Measurements from ENCODE around the gene MEGF11. TPM values are rescaled to one million over a fixed set of nuclear protein-coding genes. Genes with fewer than 3 reads are reported as not detected.

The MEGF11 gene
- total RNA-seq, 1 experiment from 2014 or later: not detected

DNA sequence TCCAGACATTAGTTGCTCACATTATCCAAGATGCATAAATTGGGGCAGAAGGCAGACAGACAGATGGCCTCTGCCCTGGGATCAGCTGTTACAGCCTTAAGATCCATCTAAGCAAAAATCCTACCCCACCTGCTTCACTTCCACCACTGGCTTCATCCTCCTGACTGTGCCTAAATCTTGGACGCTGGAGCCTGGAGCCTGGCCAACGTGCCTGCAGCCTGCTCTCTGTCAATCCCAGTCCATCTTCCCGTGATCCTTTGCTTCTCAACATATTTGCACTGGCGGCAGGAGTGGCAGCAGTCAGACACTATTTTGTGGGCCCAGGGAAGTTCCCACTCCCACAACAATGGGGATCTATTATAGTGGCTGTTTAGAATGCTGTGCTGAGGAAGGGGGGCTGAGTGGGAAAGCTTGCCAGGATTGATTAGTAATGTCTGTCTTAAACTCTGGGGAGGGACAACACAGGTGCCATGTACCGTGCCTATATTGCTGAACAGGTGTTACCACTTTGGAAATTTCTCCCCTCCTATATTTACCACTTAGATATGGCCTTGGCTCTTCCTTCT is 121.2 kb downstream of the MEGF11 start:
- H3K27ac ChIP-seq (ENCODE audit: low read length): no peak overlapping the region
- no peak overlapping the region for H2AFZ ChIP-seq (ENCODE audit: low read length)
- no peaks in the 10 kb centered on the region for H3K4me1 ChIP-seq (ENCODE audit: low read length)
- no peak overlapping the region for H3K4me2 ChIP-seq (ENCODE audit: low read depth, low read length, poor library complexity, severe bottlenecking)
- H3K79me2 ChIP-seq (ENCODE audit: low read length): no peaks in the 10 kb centered on the region
- DNase-seq: no peak
- H3K9me3 ChIP-seq (ENCODE audit: low read length): no peaks in the 10 kb centered on the region
- H3K9ac ChIP-seq (ENCODE audit: low read length): no peak overlapping the region
- no peaks in the 10 kb centered on the region for H3K27me3 ChIP-seq (ENCODE audit: low read length)
- no peaks in the 10 kb centered on the region for H4K20me1 ChIP-seq (ENCODE audit: insufficient read depth, low read depth, low read length)
- H3K9me2 ChIP-seq (replicated peaks; ENCODE audit: insufficient read depth, low read length): no peaks in the 10 kb centered on the region
- no peaks in the 10 kb centered on the region for H3K36me3 ChIP-seq (ENCODE audit: insufficient read depth, low read length)
- no peak overlapping the region for H3K4me3 ChIP-seq (ENCODE audit: low read length)

DNA sequence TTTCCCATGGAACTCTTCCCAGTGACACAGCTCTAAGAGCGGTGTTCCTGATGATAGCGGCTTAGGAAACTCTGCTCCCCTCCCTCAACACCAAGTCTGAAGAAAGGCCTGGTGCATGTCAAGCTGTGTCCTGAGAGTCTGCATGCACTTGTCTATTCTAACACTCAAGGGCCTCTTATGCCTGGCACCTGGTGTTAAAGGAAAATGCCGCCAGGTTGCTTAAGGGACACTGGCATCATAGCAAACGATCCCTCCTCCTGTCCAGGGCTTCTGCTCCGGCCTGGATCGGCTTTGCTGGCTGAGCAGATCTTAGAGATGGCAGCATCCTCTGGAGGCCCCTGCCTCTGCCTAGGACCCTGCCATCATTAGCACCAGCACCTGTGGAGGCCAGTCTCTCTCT is 121.7 kb downstream of the MEGF11 start:
- no peaks in the 10 kb centered on the region for H4K20me1 ChIP-seq (ENCODE audit: insufficient read depth, low read depth, low read length)
- H3K79me2 ChIP-seq (ENCODE audit: low read length): no peaks in the 10 kb centered on the region
- H3K27me3 ChIP-seq (ENCODE audit: low read length): no peaks in the 10 kb centered on the region
- no peak for DNase-seq
- no peaks in the 10 kb centered on the region for H3K4me1 ChIP-seq (ENCODE audit: low read length)
- no peaks in the 10 kb centered on the region for H3K9me2 ChIP-seq (replicated peaks; ENCODE audit: insufficient read depth, low read length)
- no peak overlapping the region for H3K4me2 ChIP-seq (ENCODE audit: low read depth, low read length, poor library complexity, severe bottlenecking)
- no peak overlapping the region for H2AFZ ChIP-seq (ENCODE audit: low read length)
- no peak overlapping the region for H3K9ac ChIP-seq (ENCODE audit: low read length)
- H3K36me3 ChIP-seq (ENCODE audit: insufficient read depth, low read length): no peaks in the 10 kb centered on the region
- H3K4me3 ChIP-seq (ENCODE audit: low read length): no peak overlapping the region
- H3K27ac ChIP-seq (ENCODE audit: low read length): no peak overlapping the region
- H3K9me3 ChIP-seq (ENCODE audit: low read length): no peaks in the 10 kb centered on the region

DNA sequence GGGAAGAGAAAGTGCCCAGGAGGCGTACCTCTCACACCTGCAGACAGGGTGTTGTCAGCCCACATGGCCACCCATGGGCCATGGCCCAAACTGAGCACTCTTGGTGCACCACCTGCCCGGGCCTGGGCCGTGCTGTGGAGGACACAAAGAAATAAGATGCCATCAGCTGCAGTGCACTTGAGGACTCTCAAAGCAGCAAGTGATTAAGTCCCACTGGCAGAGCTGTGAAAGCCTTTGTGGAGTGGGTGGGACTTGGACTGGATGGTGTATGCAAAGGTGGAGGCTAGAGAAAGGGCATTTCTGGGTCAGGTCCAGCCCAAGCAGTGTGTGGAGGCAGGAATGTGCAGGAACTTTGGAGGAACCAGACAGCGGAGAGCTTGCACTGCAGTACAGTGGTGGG is 122.3 kb downstream of the MEGF11 start:
- Histone ChIP-seq H3K9me2 (replicated peaks; ENCODE audit: insufficient read depth, low read length) (no peaks in the 10 kb centered on the region), H3K9ac (ENCODE audit: low read length) (no peak overlapping the region), H3K4me2 (ENCODE audit: low read depth, low read length, poor library complexity, severe bottlenecking) (no peak overlapping the region), H3K9me3 (ENCODE audit: low read length) (no peaks in the 10 kb centered on the region), H3K4me3 (ENCODE audit: low read length) (no peak overlapping the region), H3K36me3 (ENCODE audit: insufficient read depth, low read length) (no peaks in the 10 kb centered on the region), H4K20me1 (ENCODE audit: insufficient read depth, low read depth, low read length) (no peaks in the 10 kb centered on the region), H3K79me2 (ENCODE audit: low read length) (no peaks in the 10 kb centered on the region), H2AFZ (ENCODE audit: low read length) (no peak overlapping the region), H3K27me3 (ENCODE audit: low read length) (no peaks in the 10 kb centered on the region), H3K27ac (ENCODE audit: low read length) (no peak overlapping the region), H3K4me1 (ENCODE audit: low read length) (no peaks in the 10 kb centered on the region)
- no peak for DNase-seq

DNA sequence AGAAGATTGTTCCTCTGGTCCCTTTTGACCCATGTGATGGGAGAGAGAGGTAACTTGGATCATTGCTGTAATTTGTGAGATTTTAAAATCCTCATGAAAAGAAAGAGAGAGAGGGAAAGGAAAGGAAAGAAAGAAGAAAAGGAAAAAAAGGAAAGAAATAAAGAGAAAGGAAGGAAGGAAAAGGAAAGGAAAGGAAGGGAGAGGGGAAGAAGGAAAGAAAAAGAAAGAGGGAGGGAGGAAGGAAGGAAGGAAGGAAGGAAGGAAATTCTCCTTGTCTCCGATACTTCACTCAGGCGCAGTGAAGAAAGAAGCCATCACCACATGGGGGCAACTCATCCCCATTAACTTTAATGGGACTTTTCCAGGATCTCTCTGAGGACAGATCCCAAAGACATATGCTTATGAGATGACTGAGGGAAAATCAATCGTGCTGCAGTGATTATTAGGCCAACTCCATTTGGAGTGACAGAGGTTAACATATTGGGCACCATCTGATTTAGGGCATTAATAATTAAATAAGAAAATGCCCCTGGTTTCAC is 123.0 kb downstream of the MEGF11 start:
- H2AFZ ChIP-seq (ENCODE audit: low read length): no peak overlapping the region
- H3K9me2 ChIP-seq (replicated peaks; ENCODE audit: insufficient read depth, low read length): no peaks in the 10 kb centered on the region
- H3K4me1 ChIP-seq (ENCODE audit: low read length): no peaks in the 10 kb centered on the region
- no peaks in the 10 kb centered on the region for H3K36me3 ChIP-seq (ENCODE audit: insufficient read depth, low read length)
- H3K4me2 ChIP-seq (ENCODE audit: low read depth, low read length, poor library complexity, severe bottlenecking): no peak overlapping the region
- no peaks in the 10 kb centered on the region for H4K20me1 ChIP-seq (ENCODE audit: insufficient read depth, low read depth, low read length)
- H3K27me3 ChIP-seq (ENCODE audit: low read length): no peaks in the 10 kb centered on the region
- no peak overlapping the region for H3K27ac ChIP-seq (ENCODE audit: low read length)
- no peak overlapping the region for H3K9ac ChIP-seq (ENCODE audit: low read length)
- no peaks in the 10 kb centered on the region for H3K9me3 ChIP-seq (ENCODE audit: low read length)
- H3K79me2 ChIP-seq (ENCODE audit: low read length): no peaks in the 10 kb centered on the region
- no peak overlapping the region for H3K4me3 ChIP-seq (ENCODE audit: low read length)
- DNase-seq: no peak

DNA sequence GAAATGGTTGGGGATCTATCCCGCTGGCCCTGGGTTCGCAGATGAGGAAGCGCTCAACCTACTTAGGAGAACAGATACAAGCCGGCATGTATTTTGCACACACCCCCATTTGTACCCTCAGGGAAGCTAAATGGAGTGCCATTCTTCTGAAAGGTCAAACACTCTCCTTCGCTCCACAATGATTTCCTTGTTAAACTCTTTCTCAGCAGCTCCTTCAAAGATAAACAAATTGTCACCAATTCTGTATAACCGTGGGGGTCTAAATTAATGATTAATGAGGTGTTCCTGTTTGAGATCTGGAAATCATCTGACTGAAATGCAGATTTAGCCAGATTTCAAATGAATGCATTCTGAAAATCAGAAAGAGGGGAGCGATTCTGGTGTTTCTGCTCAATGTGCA is 124.0 kb downstream of the MEGF11 start:
- H4K20me1 ChIP-seq (ENCODE audit: insufficient read depth, low read depth, low read length): no peaks in the 10 kb centered on the region
- no peak for DNase-seq
- no peak overlapping the region for H3K4me2 ChIP-seq (ENCODE audit: low read depth, low read length, poor library complexity, severe bottlenecking)
- H2AFZ ChIP-seq (ENCODE audit: low read length): no peak overlapping the region
- H3K9me3 ChIP-seq (ENCODE audit: low read length): no peaks in the 10 kb centered on the region
- H3K36me3 ChIP-seq (ENCODE audit: insufficient read depth, low read length): no peaks in the 10 kb centered on the region
- no peaks in the 10 kb centered on the region for H3K4me1 ChIP-seq (ENCODE audit: low read length)
- H3K79me2 ChIP-seq (ENCODE audit: low read length): no peaks in the 10 kb centered on the region
- no peaks in the 10 kb centered on the region for H3K9me2 ChIP-seq (replicated peaks; ENCODE audit: insufficient read depth, low read length)
- no peak overlapping the region for H3K9ac ChIP-seq (ENCODE audit: low read length)
- no peak overlapping the region for H3K27ac ChIP-seq (ENCODE audit: low read length)
- H3K4me3 ChIP-seq (ENCODE audit: low read length): no peak overlapping the region
- no peaks in the 10 kb centered on the region for H3K27me3 ChIP-seq (ENCODE audit: low read length)

DNA sequence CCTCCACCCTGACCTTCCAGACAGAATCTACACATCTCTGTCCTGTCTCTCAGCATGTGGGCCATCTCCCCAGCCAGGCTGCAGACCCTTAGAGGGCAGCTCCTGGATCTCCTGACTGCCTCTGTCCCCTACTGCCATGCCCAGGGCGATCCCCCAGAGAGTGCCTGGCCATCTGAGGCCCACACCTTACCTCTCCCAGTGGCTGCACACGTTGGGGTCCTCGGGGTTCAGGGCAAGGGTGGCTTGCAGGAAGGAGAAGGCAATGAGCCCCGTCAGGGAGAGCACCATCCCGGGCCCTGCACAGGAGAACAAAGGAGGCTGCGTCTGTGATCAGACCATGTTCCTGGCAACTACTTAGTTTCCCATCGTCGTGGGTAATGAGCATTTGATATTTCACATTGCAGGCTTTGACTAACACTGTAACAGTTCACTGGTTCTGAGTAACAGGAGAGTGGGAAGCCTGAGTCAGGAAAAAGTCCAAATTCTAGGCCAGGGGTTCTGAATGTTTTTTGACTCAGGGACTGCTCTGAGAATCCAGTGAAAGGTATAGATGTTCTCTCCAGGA is 125.4 kb downstream of the MEGF11 start:
- no peaks in the 10 kb centered on the region for H3K79me2 ChIP-seq (ENCODE audit: low read length)
- no peak overlapping the region for H3K9ac ChIP-seq (ENCODE audit: low read length)
- no peaks in the 10 kb centered on the region for H3K9me2 ChIP-seq (replicated peaks; ENCODE audit: insufficient read depth, low read length)
- H3K27me3 ChIP-seq (ENCODE audit: low read length): no peaks in the 10 kb centered on the region
- H3K4me2 ChIP-seq (ENCODE audit: low read depth, low read length, poor library complexity, severe bottlenecking): no peak overlapping the region
- no peak for DNase-seq
- no peak overlapping the region for H2AFZ ChIP-seq (ENCODE audit: low read length)
- H3K36me3 ChIP-seq (ENCODE audit: insufficient read depth, low read length): no peaks in the 10 kb centered on the region
- H4K20me1 ChIP-seq (ENCODE audit: insufficient read depth, low read depth, low read length): no peaks in the 10 kb centered on the region
- no peak overlapping the region for H3K27ac ChIP-seq (ENCODE audit: low read length)
- H3K9me3 ChIP-seq (ENCODE audit: low read length): no peaks in the 10 kb centered on the region
- no peaks in the 10 kb centered on the region for H3K4me1 ChIP-seq (ENCODE audit: low read length)
- H3K4me3 ChIP-seq (ENCODE audit: low read length): no peak overlapping the region

DNA sequence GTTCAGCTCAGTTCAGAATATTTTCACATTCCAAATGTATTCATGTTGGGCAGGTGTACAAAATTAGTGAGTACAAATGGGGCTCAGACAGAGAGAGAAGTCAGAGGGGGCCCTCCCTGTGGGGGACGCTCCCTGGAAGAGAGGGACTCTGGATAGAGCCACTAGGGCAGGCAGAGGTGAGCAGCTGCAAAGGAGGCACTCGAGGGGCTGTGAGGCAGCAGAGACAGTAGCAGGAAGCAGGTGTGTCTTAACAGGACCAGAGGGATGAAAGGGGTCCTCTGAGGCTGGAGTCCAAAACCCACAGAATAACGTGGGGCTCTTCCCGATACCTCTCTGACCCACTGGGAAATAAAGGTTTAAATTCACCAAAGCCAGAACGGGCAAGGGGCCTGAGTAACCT is 127.1 kb downstream of the MEGF11 start:
- Histone ChIP-seq H3K27me3 (ENCODE audit: low read length) (no peaks in the 10 kb centered on the region), H3K4me3 (ENCODE audit: low read length) (no peak overlapping the region), H4K20me1 (ENCODE audit: insufficient read depth, low read depth, low read length) (no peaks in the 10 kb centered on the region), H3K9me2 (replicated peaks; ENCODE audit: insufficient read depth, low read length) (no peaks in the 10 kb centered on the region), H3K9me3 (ENCODE audit: low read length) (no peaks in the 10 kb centered on the region), H3K4me2 (ENCODE audit: low read depth, low read length, poor library complexity, severe bottlenecking) (no peak overlapping the region), H3K27ac (ENCODE audit: low read length) (no peak overlapping the region), H3K9ac (ENCODE audit: low read length) (no peak overlapping the region), H3K79me2 (ENCODE audit: low read length) (no peaks in the 10 kb centered on the region), H3K36me3 (ENCODE audit: insufficient read depth, low read length) (no peaks in the 10 kb centered on the region), H3K4me1 (ENCODE audit: low read length) (no peaks in the 10 kb centered on the region), H2AFZ (ENCODE audit: low read length) (no peak overlapping the region)
- no peak for DNase-seq

DNA sequence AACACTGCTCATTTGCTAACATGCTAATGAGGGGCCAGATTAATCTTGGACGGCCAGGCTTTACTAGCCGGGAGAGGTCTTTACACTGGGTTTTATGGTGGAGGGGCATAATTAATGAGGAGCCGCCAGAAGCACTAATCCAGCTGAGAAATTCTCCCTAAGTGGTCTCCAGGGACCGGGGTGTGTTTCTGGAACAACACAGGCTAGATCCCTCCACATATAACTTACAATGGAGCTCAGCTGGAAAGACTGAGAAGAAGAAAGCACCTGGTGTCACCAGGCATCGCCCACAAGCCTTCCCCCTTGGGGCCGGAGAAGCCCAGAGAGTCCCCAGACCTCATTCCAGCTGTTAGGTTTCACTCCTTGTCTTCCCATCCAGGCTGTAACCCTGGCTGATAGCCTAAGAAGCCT is 127.5 kb downstream of the MEGF11 start:
- H3K9me3 ChIP-seq (ENCODE audit: low read length): no peaks in the 10 kb centered on the region
- H3K4me1 ChIP-seq (ENCODE audit: low read length): no peaks in the 10 kb centered on the region
- no peaks in the 10 kb centered on the region for H3K27me3 ChIP-seq (ENCODE audit: low read length)
- H3K9me2 ChIP-seq (replicated peaks; ENCODE audit: insufficient read depth, low read length): no peaks in the 10 kb centered on the region
- no peak overlapping the region for H3K27ac ChIP-seq (ENCODE audit: low read length)
- H3K4me3 ChIP-seq (ENCODE audit: low read length): no peak overlapping the region
- H3K9ac ChIP-seq (ENCODE audit: low read length): no peak overlapping the region
- no peak overlapping the region for H2AFZ ChIP-seq (ENCODE audit: low read length)
- H3K79me2 ChIP-seq (ENCODE audit: low read length): no peaks in the 10 kb centered on the region
- no peaks in the 10 kb centered on the region for H4K20me1 ChIP-seq (ENCODE audit: insufficient read depth, low read depth, low read length)
- H3K4me2 ChIP-seq (ENCODE audit: low read depth, low read length, poor library complexity, severe bottlenecking): no peak overlapping the region
- no peak for DNase-seq
- no peaks in the 10 kb centered on the region for H3K36me3 ChIP-seq (ENCODE audit: insufficient read depth, low read length)

All from Karpas-422 (cell line).